Osteoblast (primary cell): ENCODE data around the gene SIX2. TPM values are rescaled to one million over a fixed set of nuclear protein-coding genes. Genes with fewer than 3 reads are reported as not detected.

Experiments used
- DNase-seq: peaks from one replicate; pipeline ENCODE4 v3.0.0; 2011; ENCODE audit warnings: low spot score, mixed read lengths; ENCODE audit not compliant: insufficient read length; ENCODE audit errors: missing footprints
- H2AFZ ChIP-seq: 2 replicates; pipeline ENCODE4 v1.6.0; 2011; ENCODE audit warnings: mild to moderate bottlenecking, low read length
- H3K27ac ChIP-seq: 2 replicates; pipeline ENCODE4 v1.5.1; 2011; ENCODE audit warnings: mild to moderate bottlenecking, low read depth, low read length, moderate library complexity
- H3K27me3 ChIP-seq: 2 replicates; pipeline ENCODE4 v1.6.0; 2012; ENCODE audit warnings: mild to moderate bottlenecking, control low read depth, inconsistent platforms, low read length, moderate library complexity; ENCODE audit not compliant: insufficient read depth
- H3K36me3 ChIP-seq: 2 replicates; pipeline ENCODE4 v1.5.1; 2011; ENCODE audit warnings: mild to moderate bottlenecking, low read length, control low read depth, moderate library complexity; ENCODE audit not compliant: insufficient read depth
- H3K4me1 ChIP-seq: 2 replicates; pipeline ENCODE4 v1.5.1; 2011; ENCODE audit warnings: mild to moderate bottlenecking, low read length, control low read depth, moderate library complexity; ENCODE audit not compliant: insufficient read depth
- H3K4me2 ChIP-seq: 2 replicates; pipeline ENCODE4 v1.6.0; 2011; ENCODE audit warnings: mild to moderate bottlenecking, low read length; ENCODE audit not compliant: insufficient read depth
- H3K4me3 ChIP-seq: fragments of 200-600 bp; sonication (generic); 3 replicates; pipeline ENCODE4 v1.5.1; 2012; ENCODE audit warnings: mild to moderate bottlenecking, low read length, inconsistent platforms; ENCODE audit not compliant: insufficient read depth
- H3K79me2 ChIP-seq: 2 replicates; pipeline ENCODE4 v1.6.0; 2012; ENCODE audit warnings: mild to moderate bottlenecking, low read length, control low read depth, inconsistent platforms; ENCODE audit not compliant: insufficient read depth
- H3K9me3 ChIP-seq: 2 replicates; pipeline ENCODE4 v1.5.1; 2011; ENCODE audit warnings: low read depth, low read length, control low read depth
- H4K20me1 ChIP-seq: 2 replicates; pipeline ENCODE4 v1.6.0; 2012; ENCODE audit warnings: mild to moderate bottlenecking, low read length, control low read depth; ENCODE audit not compliant: insufficient read depth
- total RNA-seq: library from RNA; depleted of rRNA; stranded (reverse); fragments of >200 nt; gene quantifications from 2 replicates; pipeline ENCODE4 v1.2.3, GENCODE V29; 2012
- TF ChIP-seq, protein P1 (sequence below): IDR thresholded peaks from 2 replicates; pipeline ENCODE4 v1.5.1; 2011; ENCODE audit warnings: mild to moderate bottlenecking, low read depth, low read length, moderate library complexity; ENCODE audit errors: extremely low read depth

Gene SIX2
- total RNA-seq, 1 donor, result 14.8 TPM

DNA sequence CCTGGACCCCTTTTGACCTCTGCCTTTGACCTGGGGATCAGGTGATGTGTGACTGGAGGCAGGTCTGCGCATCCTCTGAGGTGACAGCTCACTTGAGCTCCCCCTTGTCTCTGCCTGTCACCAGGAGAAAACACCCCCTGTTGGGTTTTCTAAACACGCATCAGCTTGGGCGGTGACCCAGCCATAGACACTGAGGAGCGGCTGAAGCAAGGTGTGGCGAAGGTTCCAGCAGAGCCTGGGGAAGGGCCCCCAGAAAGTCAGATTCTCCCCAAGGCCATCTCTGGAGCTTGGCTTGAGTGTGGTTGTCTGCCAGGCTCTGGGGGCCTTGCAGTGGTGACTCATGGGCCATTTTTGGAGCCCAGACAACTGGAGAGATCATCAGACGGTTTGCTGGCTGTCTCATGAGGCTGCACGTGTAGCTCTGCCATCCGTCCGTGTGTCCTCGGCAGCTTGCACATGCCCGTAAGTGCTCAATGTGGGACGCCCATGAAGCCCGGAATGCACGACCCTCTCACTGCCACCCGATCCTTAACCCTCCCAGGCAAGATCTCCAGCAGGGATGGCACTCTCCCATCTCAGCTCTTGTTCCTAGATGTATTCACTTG is 38.3 kb downstream of the SIX2 start:
- peak; percentile 78 for DNase-seq
- Histone ChIP-seq H4K20me1 (no peaks in the 10 kb centered on the region), H3K27me3 (peaks cover 7% of the 10 kb centered on the region), H3K4me3 (no peak overlapping the region), H2AFZ (no peak overlapping the region), H3K4me1 (peaks cover 15% of the 10 kb centered on the region), H3K9me3 (no peaks in the 10 kb centered on the region), H3K36me3 (no peaks in the 10 kb centered on the region), H3K4me2 (no peak overlapping the region), H3K79me2 (no peaks in the 10 kb centered on the region), H3K27ac (no peak overlapping the region)
- TF ChIP-seq, protein P1, sequence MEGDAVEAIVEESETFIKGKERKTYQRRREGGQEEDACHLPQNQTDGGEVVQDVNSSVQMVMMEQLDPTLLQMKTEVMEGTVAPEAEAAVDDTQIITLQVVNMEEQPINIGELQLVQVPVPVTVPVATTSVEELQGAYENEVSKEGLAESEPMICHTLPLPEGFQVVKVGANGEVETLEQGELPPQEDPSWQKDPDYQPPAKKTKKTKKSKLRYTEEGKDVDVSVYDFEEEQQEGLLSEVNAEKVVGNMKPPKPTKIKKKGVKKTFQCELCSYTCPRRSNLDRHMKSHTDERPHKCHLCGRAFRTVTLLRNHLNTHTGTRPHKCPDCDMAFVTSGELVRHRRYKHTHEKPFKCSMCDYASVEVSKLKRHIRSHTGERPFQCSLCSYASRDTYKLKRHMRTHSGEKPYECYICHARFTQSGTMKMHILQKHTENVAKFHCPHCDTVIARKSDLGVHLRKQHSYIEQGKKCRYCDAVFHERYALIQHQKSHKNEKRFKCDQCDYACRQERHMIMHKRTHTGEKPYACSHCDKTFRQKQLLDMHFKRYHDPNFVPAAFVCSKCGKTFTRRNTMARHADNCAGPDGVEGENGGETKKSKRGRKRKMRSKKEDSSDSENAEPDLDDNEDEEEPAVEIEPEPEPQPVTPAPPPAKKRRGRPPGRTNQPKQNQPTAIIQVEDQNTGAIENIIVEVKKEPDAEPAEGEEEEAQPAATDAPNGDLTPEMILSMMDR, result no peak

DNA sequence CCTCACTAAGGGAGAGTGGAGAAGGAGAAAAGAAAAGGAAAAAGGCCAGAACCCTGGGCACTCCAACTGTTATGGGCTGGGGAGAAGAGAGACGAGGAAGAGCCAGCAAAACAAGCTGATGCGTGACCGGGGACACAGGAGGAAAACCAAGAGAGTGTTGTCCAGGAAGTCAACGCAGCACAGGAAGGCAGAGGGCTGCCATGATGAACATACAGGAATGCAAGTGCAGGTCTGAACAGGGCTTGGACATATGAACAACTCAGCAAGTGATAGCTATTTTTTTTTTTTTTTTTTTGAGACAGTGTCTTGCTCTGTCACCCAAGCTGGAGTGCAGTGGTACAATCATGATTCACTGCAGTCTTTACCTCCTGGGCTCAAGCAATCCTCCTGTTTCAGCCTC is 39.3 kb downstream of the SIX2 start:
- Histone ChIP-seq H4K20me1 (no peaks in the 10 kb centered on the region), H3K9me3 (no peaks in the 10 kb centered on the region), H3K4me3 (no peak overlapping the region), H2AFZ (no peak overlapping the region), H3K4me1 (peaks cover 23% of the 10 kb centered on the region), H3K27ac (no peak overlapping the region), H3K79me2 (no peaks in the 10 kb centered on the region), H3K4me2 (no peak overlapping the region), H3K36me3 (no peaks in the 10 kb centered on the region), H3K27me3 (peaks cover 3% of the 10 kb centered on the region)
- DNase-seq, result no peak
- TF ChIP-seq, protein P1, result no peak

DNA sequence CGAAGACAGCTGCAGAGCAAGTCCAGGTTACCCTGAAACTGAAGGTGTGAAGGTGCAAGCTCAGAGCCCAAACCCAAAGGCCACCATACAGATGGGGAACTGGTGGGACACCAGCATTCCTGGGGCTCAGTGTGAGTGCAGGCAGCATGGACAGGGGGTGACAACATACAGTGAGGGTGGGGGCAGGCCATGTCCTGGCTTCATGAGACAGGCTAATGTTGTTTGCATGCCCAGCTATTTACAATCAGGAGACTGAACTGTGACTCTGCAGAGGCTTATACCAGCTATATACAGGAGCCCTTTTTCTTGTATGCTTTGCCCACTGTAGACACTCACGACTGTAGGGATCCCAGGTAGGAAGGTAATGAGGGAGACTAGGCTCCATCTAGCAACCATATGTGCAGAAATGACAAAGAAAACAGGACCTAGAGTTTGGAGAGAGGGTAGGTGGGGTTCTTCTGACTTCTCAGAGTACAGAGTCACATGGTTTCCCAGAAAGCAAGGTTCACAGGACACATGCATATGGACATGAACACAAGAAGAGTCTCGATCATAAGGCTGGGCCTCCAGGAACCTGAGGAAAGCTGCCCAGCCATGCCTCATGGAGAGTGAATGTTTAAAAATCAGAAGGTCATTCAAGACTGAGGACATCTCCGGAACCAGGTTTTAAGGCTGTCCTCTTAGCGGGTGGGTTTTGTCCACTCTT is 41.4 kb downstream of the SIX2 start:
- Histone ChIP-seq H4K20me1 (no peaks in the 10 kb centered on the region), H3K79me2 (no peaks in the 10 kb centered on the region), H3K9me3 (no peaks in the 10 kb centered on the region), H3K27me3 (peaks cover 3% of the 10 kb centered on the region), H3K27ac (no peak overlapping the region), H3K4me1 (peaks cover 19% of the 10 kb centered on the region), H2AFZ (no peak overlapping the region), H3K4me2 (no peak overlapping the region), H3K4me3 (no peak overlapping the region), H3K36me3 (no peaks in the 10 kb centered on the region)
- TF ChIP-seq, protein P1, result no peak
- DNase-seq, result no peak

DNA sequence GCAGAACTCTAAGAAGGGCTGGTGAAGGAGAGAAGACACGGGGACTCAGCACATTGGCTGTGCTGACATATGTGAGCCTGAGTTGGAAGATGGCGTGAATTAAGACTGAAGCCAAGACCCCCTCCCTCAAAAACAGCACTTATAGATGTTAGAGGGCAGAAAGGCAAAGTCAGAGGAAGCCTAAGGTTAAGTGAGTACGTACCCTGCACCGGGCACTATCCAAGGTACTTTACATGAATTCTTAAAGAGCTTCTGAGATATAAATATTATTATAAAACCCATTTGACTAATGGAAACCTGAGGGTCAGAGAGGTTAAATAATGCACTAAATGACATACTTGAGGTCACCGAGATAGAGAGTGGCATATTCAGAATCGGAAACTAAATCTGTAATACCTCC is 42.2 kb downstream of the SIX2 start:
- Histone ChIP-seq H3K9me3 (no peaks in the 10 kb centered on the region), H3K27ac (no peak overlapping the region), H4K20me1 (no peaks in the 10 kb centered on the region), H3K4me2 (no peak overlapping the region), H3K4me1 (peaks cover 18% of the 10 kb centered on the region), H2AFZ (no peak overlapping the region), H3K79me2 (no peaks in the 10 kb centered on the region), H3K4me3 (no peak overlapping the region), H3K36me3 (no peaks in the 10 kb centered on the region), H3K27me3 (no peaks in the 10 kb centered on the region)
- DNase-seq, result no peak
- TF ChIP-seq, protein P1, result no peak
